Measurements from ENCODE around the gene LYPD5.
"Not testable (repeated sequence)": the region's sequence is repeated elsewhere in the genome, so short reads cannot be mapped to it uniquely, and the experiment has no call there.

The LYPD5 gene

DNA sequence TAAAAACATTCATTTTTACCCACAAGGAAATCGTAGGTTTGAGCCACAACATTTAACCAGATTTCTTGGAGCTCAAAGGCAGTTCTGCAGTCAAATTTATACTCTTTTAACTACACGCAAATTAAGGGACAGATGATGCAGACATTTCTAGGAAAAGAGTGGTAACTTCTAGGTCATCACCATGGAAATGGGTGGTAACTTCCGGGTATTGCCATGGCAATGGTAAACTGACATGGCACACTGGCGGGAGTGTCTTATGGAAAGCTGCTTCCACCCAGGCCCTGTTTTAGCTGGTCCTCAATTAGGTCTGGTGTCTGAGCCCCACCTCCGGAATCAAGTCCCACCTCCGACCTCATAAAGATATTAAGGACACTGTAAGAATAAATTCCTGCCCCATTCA is 10.4 kb upstream of the LYPD5 start:
- Mint-ChIP-seq H3K27me3 (peaks cover 1% of the 10 kb centered on the region), H3K27ac (no peak overlapping the region), H3K36me3 (no peaks in the 10 kb centered on the region), H3K4me3 (no peak overlapping the region), H3K9me3 (ENCODE audit: low read depth) (no peaks in the 10 kb centered on the region), H3K4me1 (ENCODE audit: low read depth) (no peaks in the 10 kb centered on the region)

DNA sequence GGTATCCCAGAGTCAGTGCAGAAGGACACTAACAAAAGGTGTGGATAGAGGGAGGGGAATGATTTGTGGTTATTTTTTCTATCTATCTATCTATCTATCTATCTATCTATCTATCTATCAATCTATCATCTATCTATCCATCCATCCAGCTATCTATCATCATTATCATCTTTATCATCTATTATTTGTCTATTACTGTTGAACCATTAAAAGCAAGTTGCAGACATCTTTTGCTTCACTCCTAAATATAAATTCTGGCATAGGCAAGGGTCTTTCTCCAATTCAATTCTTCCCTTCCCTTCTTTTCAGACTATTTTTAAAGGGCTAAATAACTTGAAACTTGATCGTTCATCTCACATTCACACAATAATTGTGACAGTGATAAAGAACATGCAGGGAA is 10.0 kb upstream of the LYPD5 start:
- Mint-ChIP-seq H3K27me3 (peaks cover 1% of the 10 kb centered on the region), H3K4me1 (ENCODE audit: low read depth) (no peaks in the 10 kb centered on the region), H3K4me3 (no peak overlapping the region), H3K9me3 (ENCODE audit: low read depth) (no peaks in the 10 kb centered on the region), H3K36me3 (no peaks in the 10 kb centered on the region), H3K27ac (no peak overlapping the region)

DNA sequence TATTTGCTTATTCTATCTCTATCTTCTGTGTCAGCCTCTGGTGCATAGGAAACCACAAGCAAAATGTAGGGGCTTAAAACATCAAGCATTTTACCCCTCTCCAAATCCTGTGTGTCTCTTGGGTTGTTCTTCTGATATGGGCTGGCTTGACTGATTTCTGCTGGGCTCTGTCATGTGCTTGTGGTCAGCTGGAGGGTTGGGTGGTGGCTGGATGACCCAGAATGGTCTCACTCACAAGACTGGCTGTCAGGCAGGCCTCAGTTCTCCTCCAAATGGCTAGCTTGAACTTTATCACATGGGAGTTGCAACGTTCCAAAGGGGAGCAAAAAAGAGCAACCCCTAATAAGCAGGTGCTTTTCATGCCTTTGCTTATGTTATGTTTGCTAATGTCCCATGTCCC is 9.6 kb upstream of the LYPD5 start:
- Mint-ChIP-seq H3K27me3 (peaks cover 1% of the 10 kb centered on the region), H3K36me3 (no peaks in the 10 kb centered on the region), H3K4me1 (ENCODE audit: low read depth) (no peaks in the 10 kb centered on the region), H3K9me3 (ENCODE audit: low read depth) (no peaks in the 10 kb centered on the region), H3K4me3 (no peak overlapping the region), H3K27ac (no peak overlapping the region)

DNA sequence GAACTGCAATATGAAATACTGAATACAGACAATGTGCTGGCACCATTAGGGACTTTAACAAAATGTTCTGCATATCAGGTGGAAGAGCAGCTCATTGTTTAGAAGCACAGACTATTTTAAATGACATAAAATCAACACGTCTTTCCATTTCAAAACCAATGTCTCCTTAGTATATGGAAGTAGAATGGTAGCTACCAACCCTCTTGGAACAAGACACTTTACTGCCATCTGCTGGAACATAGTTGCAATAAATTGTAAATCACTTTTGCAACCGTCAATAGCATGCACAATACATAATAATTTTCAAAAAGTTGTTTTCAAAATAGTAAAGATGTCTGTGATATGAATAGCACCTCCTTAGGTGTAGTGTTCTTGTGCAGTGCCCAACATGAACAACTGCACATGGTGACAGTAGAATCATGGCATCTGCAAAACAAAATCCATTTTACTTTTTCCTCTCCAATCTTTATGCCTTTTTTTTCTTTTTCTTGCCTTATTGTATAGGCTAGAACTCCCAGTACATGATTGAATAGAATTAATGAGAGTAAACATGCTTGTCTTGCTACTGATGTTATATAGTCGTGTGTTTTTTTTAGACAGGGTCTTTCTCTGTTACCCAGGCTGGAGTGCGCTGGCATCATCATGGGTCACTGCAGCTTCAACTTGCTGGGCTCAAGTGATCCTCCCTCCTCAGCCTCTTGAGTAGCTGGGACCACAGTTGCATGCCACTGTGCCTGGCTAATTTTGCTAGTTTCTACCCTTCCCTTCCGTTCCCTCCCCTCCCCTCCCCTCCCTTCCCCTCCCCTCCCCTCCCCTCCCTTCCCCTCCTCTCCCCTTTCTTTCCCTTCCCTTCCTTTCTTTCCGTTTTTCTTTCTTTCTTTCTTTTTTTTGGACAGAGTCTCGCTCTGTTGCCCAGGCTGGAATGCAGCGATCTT is 7.8 kb upstream of the LYPD5 start:
- Mint-ChIP-seq H3K4me3 (no peak overlapping the region), H3K36me3 (no peaks in the 10 kb centered on the region), H3K27ac (no peak overlapping the region), H3K9me3 (ENCODE audit: low read depth) (no peaks in the 10 kb centered on the region), H3K4me1 (ENCODE audit: low read depth) (no peaks in the 10 kb centered on the region), H3K27me3 (peaks cover 5% of the 10 kb centered on the region)

DNA sequence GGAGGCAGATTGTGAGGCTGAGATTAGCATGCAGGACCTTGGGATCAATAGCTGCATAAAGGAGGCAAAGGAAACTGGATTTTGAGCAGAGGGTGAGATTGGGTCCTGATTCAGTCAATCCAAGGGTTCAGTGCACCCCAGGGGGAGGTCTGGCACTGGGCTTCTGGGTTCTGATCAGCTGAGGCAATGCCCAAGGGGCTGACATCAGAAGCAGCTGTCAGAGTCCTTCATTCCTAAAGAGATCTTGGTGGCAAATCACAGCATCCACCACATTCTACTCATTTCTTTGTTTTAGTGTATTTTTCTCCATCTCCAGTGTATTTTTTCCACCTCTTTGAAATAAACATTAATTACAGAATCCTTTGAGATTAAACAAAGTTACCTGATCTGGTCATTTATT is 5.4 kb upstream of the LYPD5 start:
- Mint-ChIP-seq H3K27me3 (peaks cover 5% of the 10 kb centered on the region), H3K4me3 (no peak overlapping the region), H3K9me3 (ENCODE audit: low read depth) (no peaks in the 10 kb centered on the region), H3K27ac (no peak overlapping the region), H3K4me1 (ENCODE audit: low read depth) (no peaks in the 10 kb centered on the region), H3K36me3 (no peaks in the 10 kb centered on the region)

DNA sequence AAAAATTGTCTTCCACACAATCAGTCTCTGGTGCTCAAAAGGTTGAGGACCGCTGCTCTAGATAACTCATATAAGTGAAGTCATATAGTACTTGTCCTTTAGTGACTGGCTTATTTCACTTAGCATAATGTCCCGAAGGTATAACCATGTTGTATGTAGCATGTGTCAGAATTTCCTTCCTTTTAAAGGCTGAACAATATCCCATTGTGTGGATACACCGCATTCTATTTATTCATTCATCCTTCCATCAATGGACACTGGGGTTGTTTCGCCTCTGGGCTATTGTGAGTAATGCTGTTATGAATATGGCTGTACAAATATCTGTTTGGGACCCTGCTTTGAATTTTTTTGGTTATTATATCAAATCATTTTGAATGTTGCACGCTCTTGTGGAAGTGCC is 4.6 kb upstream of the LYPD5 start:
- H3K4me3 Mint-ChIP-seq, result no peak overlapping the region
- no peak overlapping the region for H3K27ac Mint-ChIP-seq
- peaks cover 5% of the 10 kb centered on the region for H3K27me3 Mint-ChIP-seq
- no peaks in the 10 kb centered on the region for H3K9me3 Mint-ChIP-seq (ENCODE audit: low read depth)
- H3K4me1 Mint-ChIP-seq (ENCODE audit: low read depth), result no peaks in the 10 kb centered on the region
- H3K36me3 Mint-ChIP-seq, result no peaks in the 10 kb centered on the region

DNA sequence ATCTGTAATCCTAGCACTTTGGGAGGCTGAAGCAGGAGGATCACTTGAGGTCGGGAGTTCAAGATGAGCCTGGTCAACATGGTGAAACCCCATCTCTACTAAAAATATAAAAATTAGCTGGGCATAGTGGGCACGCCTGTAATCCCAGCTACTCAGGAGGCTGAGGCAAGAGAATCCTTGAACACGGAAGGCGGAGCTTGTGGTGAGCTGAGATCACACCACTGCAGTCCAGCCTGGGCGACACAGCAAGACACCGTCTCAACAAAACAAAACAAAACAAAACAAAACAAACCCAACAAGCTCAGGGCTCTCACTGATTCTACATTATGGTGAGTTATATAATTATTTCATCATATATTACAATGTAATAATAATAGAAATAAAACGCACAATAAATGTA is 4.2 kb upstream of the LYPD5 start:
- H3K27me3 Mint-ChIP-seq, H3K4me3 Mint-ChIP-seq: not testable (repeated sequence)

DNA sequence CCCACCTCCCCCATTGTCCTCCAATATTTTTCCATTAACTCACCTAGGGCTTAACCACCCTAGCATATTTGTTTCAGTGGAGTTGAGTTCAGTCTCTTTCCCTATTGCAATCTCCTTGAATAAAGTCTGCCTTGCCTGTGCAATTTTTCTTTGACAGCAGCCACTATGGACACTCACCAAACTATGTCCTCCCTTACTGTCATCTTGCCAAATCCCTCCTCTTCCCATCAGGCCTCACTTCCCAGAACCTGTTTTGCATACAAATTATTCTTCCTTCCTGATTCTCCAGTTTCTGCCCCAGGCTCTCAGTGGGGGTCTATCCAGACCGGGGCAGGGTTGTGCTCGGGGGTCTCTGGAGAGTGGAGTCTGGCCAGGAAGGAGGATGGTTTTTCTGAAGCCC is 2.2 kb upstream of the LYPD5 start:
- Mint-ChIP-seq H3K4me3 (no peak overlapping the region), H3K9me3 (ENCODE audit: low read depth) (no peaks in the 10 kb centered on the region), H3K4me1 (ENCODE audit: low read depth) (no peaks in the 10 kb centered on the region), H3K27me3 (peaks cover 4% of the 10 kb centered on the region), H3K27ac (no peak overlapping the region), H3K36me3 (no peaks in the 10 kb centered on the region)

More for the DNA sequence above, 4.2 kb upstream of the LYPD5 start:
- H3K27ac Mint-ChIP-seq; H3K36me3 Mint-ChIP-seq; H3K9me3 Mint-ChIP-seq (ENCODE audit: low read depth); H3K4me1 Mint-ChIP-seq (ENCODE audit: low read depth): not testable (repeated sequence)

DNA sequence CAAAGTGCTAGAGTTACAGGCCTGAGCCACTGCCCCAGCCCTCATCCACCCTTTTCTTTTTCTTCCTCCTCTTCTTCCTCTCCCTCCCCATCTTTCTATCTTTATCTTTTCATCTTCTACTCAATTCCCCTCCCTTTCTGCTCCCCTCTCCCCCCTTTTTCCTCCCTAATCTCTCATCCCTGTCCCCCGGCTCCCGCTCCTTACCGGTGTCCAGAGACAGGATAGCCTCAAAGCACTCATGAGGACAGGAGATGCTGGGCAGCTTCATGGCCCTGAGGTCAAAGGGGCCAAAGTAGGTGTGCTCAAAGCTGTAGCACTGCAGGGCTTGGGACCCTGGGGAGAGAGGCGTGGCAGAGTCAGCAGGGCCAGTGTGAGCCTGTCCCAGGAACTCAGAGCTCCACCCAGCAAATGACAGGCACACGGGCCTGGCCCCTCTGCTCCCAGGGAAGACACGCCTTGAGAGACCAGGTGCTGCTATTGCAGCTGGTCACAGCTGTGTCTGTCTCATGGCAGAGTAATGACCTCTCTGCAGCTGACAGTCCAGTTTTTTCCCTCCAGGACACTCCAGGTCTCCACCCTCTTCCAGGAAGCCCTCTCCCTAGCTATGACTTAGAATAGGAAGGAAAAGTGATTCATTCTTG is 2.6 kb downstream of the LYPD5 start:
- Mint-ChIP-seq H3K4me1 (ENCODE audit: low read depth) (peaks cover 12% of the 10 kb centered on the region), H3K36me3 (no peaks in the 10 kb centered on the region), H3K27ac (no peak overlapping the region), H3K27me3 (peaks cover 10% of the 10 kb centered on the region), H3K9me3 (ENCODE audit: low read depth) (no peaks in the 10 kb centered on the region), H3K4me3 (peak overlapping the region; percentile 83)

DNA sequence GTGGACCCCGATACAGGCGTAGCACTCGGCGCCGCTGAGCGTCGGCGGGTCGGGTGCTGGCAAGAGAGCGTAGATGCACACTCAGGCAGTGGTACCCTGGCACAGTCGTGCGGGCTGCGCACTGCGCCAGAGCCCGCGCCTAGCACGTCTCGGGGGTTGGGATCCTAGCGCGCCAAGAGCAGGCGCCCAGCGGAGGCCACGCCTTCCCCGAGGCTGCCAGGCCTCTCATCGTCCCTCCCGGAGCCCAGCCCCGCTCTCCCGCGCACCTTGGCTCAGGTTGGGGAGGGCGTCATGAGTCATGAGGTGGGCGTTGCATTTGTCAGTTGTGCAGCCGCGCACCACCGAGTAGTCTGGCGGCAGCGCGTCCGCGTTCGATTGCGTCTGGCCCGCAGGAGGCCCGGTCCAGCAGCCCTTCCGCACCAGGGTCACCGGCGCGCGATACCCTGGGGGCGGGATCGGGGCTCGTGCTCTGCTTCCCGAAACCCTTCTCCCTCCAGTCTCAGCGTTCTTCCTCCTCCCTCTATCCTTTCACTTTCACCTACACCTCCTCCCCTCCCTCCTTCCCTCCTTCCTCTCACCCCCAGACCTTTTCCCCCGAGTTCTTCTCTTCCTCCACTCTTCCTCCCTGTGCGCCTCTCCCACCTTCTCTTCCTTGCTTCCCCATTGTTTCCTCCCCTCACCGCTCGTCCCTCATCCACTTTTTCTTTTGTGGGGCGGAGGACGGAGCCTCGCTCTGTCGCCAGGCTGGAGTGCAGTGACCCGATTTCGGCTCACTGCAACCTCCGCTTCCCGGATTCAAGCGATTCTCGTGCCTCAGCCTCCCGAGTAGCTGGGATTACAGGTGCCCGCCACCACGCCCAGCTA is 3.5 kb downstream of the LYPD5 start:
- Mint-ChIP-seq H3K4me1 (ENCODE audit: low read depth) (peaks cover 12% of the 10 kb centered on the region), H3K27me3 (peaks cover 12% of the 10 kb centered on the region), H3K4me3 (peak overlapping the region; percentile 83), H3K27ac (no peak overlapping the region), H3K9me3 (ENCODE audit: low read depth) (no peaks in the 10 kb centered on the region), H3K36me3 (no peaks in the 10 kb centered on the region)

DNA sequence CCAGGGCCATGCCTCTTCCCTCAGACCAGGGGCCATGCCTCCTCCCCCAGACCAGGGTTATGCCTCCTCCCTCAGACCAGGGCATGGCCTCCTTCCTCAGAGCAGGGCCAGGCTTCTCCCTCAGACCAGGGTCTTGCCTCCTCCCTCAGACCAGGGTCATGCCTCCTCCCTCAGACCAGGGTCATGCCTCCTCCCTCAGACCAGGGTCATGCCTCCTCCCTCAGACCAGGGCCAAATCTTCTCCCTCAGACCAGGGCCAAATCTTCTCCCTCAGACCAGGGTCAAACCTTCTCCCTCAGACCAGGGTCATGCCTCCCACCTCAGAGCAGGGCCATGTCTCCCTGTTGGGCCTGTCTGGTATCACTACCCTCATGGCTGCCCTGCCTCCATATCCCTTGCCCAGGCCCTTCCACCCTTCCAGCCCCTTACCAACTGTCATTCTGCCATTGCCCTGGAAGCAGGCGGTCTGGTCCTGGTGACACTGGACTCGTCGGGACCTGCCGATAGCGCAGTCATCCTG is 4.2 kb downstream of the LYPD5 start:
- H3K27ac Mint-ChIP-seq, result no peak overlapping the region
- H3K4me3 Mint-ChIP-seq, result peak overlapping the region; percentile 83
- no peaks in the 10 kb centered on the region for H3K36me3 Mint-ChIP-seq
- peaks cover 19% of the 10 kb centered on the region for H3K27me3 Mint-ChIP-seq
- H3K4me1 Mint-ChIP-seq (ENCODE audit: low read depth), result peaks cover 12% of the 10 kb centered on the region
- no peaks in the 10 kb centered on the region for H3K9me3 Mint-ChIP-seq (ENCODE audit: low read depth)

DNA sequence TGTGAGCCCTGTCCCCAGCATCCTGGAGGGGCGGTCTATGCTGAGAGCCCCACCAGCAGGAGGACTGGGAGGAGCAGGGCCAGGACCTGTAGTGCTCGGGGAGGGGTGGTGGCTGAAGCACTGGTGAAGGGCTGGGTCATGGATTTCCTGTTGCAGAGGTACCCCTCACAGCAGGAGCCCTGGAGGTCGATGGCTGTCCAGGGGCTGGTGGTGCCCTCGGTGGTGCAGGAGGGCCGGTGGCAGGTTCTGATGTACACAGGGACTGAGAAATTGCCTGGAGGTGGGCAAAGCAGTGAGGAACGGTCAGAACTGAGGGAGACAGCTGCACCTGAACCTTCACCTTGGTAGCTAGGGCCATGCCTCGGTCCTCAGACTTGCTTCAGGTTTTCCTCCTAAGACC is 4.7 kb downstream of the LYPD5 start:
- Mint-ChIP-seq H3K27me3 (peaks cover 20% of the 10 kb centered on the region), H3K4me3 (peak overlapping the region; percentile 67), H3K9me3 (ENCODE audit: low read depth) (no peaks in the 10 kb centered on the region), H3K4me1 (ENCODE audit: low read depth) (peaks cover 12% of the 10 kb centered on the region), H3K27ac (no peak overlapping the region), H3K36me3 (no peaks in the 10 kb centered on the region)

DNA sequence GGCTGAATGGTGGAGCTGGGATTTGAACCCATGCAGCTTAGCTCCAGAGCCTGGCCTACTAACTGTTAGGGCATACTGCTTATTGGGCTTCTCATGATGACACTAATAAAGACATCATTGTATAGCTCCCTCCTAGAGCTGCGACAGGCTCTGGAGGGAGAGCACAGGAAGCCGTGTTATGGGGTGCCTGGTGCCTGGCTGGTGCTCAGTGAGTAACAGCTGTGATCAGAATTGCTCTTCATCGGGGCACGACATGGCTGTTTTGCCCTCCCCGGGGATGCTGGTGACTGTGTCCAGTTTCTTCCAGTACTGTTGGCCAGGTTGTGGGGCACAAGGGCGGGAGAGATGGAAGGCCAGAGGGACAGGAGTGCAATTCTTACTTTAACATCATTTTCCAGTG is 5.1 kb downstream of the LYPD5 start:
- no peaks in the 10 kb centered on the region for H3K9me3 Mint-ChIP-seq (ENCODE audit: low read depth)
- peaks cover 20% of the 10 kb centered on the region for H3K27me3 Mint-ChIP-seq

DNA sequence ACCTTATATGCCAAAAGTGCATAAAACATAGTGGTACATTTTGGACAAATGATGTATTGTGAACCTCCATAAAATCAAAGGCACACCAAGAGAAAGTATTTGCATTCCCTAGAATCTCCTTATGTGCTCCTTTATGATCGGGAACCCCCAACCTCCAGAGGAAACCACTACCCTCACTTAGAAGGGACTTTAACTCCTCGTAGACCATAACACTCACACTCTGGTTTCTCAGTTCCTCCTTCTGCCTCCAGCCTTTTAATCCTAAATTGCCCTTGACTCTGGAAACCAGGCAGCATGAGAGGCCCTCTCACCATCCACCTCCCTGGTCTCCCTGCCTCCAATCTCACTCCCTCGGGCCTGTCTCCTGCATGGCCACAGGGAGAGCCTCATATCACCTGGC is 11.7 kb downstream of the LYPD5 start:
- no peak overlapping the region for H3K27ac Mint-ChIP-seq
- H3K4me1 Mint-ChIP-seq (ENCODE audit: low read depth), result no peaks in the 10 kb centered on the region
- H3K36me3 Mint-ChIP-seq, result no peaks in the 10 kb centered on the region
- H3K27me3 Mint-ChIP-seq, result peaks cover 16% of the 10 kb centered on the region
- no peaks in the 10 kb centered on the region for H3K9me3 Mint-ChIP-seq (ENCODE audit: low read depth)
- no peak overlapping the region for H3K4me3 Mint-ChIP-seq

More for the DNA sequence above, 5.1 kb downstream of the LYPD5 start:
- Mint-ChIP-seq H3K36me3 (no peaks in the 10 kb centered on the region), H3K4me3 (peak overlapping the region; percentile 67), H3K4me1 (ENCODE audit: low read depth) (peaks cover 12% of the 10 kb centered on the region), H3K27ac (no peak overlapping the region)

DNA sequence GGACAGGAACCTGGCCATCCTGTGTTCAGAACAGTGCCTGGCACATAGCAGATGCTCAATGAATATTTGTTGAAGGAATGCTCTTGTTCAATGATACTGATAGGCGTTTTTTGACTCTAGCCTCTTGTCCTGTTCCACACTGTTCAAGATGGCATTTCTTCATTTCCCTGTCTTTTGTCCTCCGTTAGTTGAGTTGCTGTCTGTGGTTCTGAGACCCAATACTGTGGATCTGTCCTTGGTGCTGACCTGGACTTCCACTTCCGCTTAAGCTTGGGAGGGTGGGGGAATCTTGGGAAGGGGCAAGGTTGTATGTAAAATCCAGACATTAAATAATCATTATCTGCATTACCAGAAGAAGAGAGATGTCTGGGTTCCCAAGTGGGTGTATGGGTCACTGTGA is 13.2 kb downstream of the LYPD5 start:
- Mint-ChIP-seq H3K9me3 (ENCODE audit: low read depth) (no peaks in the 10 kb centered on the region), H3K4me3 (no peak overlapping the region), H3K36me3 (no peaks in the 10 kb centered on the region), H3K27ac (no peak overlapping the region), H3K27me3 (peaks cover 15% of the 10 kb centered on the region), H3K4me1 (ENCODE audit: low read depth) (peaks cover 12% of the 10 kb centered on the region)

Data from activated naive CD8-positive, alpha-beta T cell (primary cell).